Activated naive CD8-positive, alpha-beta T cell treated with anti-CD3 and anti-CD28 coated beads, Interleukin-2, amount 10 ng/mL, durations not matched to agents 7 days and 5 days (primary cell): ENCODE measurements around the gene MEOX1. TPM values are rescaled to one million over a fixed set of nuclear protein-coding genes. Genes with fewer than 3 reads are reported as not detected.

ENCODE experiments used
- ATAC-seq: fragments of 150-1000 bp; cut with Tn5 transposase; one replicate; pipeline ENCODE4 v1.10.0; 2021; ENCODE audit warnings: low read depth, moderate library complexity
- POLR2A ChIA-PET: fragments of 350-600 bp; sonication (Branson Sonifier 250); formaldehyde crosslinking; loops from one replicate; lab custom pipeline; 2021; ENCODE audit warnings: antibody characterized with exemption; lab: Charles Lee
- DNase-seq: peaks from one replicate; pipeline ENCODE4 v3.0.0; 2021
- H3K27ac Mint-ChIP-seq: one replicate; pipeline ENCODE4 v1.8.0; 2022; ENCODE audit warnings: mild to moderate bottlenecking, mixed read lengths
- H3K27me3 Mint-ChIP-seq: one replicate; pipeline ENCODE4 v1.8.0; 2022; ENCODE audit warnings: mild to moderate bottlenecking, moderate library complexity, mixed read lengths
- H3K36me3 Mint-ChIP-seq: one replicate; pipeline ENCODE4 v1.8.0; 2021; ENCODE audit warnings: mild to moderate bottlenecking, mixed read lengths
- H3K4me1 Mint-ChIP-seq: one replicate; pipeline ENCODE4 v1.8.0; 2021; ENCODE audit warnings: mixed read lengths
- H3K4me3 Mint-ChIP-seq: one replicate; pipeline ENCODE4 v1.8.0; 2022; ENCODE audit warnings: mild to moderate bottlenecking, moderate library complexity, mixed read lengths
- H3K9me3 Mint-ChIP-seq: one replicate; pipeline ENCODE4 v1.8.0; 2021; ENCODE audit warnings: mixed read lengths
- total RNA-seq, 2 experiments: library from RNA; stranded (reverse); gene quantifications; one replicate each; pipeline ENCODE4 v1.2.3, GENCODE V29; 2021

The MEOX1 gene
- total RNA-seq, 2 experiments from 2014 or later, result 5.2 TPM

GRCh38 chr17:43662413-43663141 lies 855 bp upstream of the MEOX1 start:
- H3K4me3 Mint-ChIP-seq, result peak overlapping the region; percentile 59
- peaks cover 16% of the 10 kb centered on the region for H3K4me1 Mint-ChIP-seq
- POLR2A ChIA-PET, result no interaction called here
- H3K36me3 Mint-ChIP-seq, result no peaks in the 10 kb centered on the region
- peaks cover 10% of the 10 kb centered on the region for H3K27me3 Mint-ChIP-seq
- DNase-seq (no peak), ATAC-seq (peak; percentile 51)
- H3K9me3 Mint-ChIP-seq, result no peaks in the 10 kb centered on the region
- H3K27ac Mint-ChIP-seq, result peak overlapping the region; percentile 81

- ATAC-seq (no peak), DNase-seq (no peak)
- Mint-ChIP-seq H3K27me3 (peaks cover 10% of the 10 kb centered on the region), H3K9me3 (no peaks in the 10 kb centered on the region), H3K4me3 (peak overlapping the region; percentile 57), H3K4me1 (peaks cover 21% of the 10 kb centered on the region), H3K27ac (peak overlapping the region; percentile 61), H3K36me3 (no peaks in the 10 kb centered on the region)
- POLR2A ChIA-PET, result interaction anchor here (1.0 kb wide), 1 partner anchor 12 kb away, joined by 9 read pairs; no protein-coding TSS in a partner anchor
Observed at GRCh38 chr17:43660816-43661493, 767 bp downstream of the MEOX1 start.

GRCh38 chr17:43659823-43660617 lies 1.7 kb downstream of the MEOX1 start:
- POLR2A ChIA-PET, result interaction anchor here (0.6 to 1.4 kb wide), 2 partner anchors 16 to 254 kb away, joined by 3 to 7 read pairs; no protein-coding TSS in a partner anchor
- Mint-ChIP-seq H3K27ac (no peak overlapping the region), H3K4me3 (peak overlapping the region; percentile 57), H3K4me1 (peaks cover 24% of the 10 kb centered on the region), H3K9me3 (no peaks in the 10 kb centered on the region), H3K36me3 (no peaks in the 10 kb centered on the region), H3K27me3 (peaks cover 10% of the 10 kb centered on the region)
- no peak for DNase-seq
- ATAC-seq, result no peak

DNA sequence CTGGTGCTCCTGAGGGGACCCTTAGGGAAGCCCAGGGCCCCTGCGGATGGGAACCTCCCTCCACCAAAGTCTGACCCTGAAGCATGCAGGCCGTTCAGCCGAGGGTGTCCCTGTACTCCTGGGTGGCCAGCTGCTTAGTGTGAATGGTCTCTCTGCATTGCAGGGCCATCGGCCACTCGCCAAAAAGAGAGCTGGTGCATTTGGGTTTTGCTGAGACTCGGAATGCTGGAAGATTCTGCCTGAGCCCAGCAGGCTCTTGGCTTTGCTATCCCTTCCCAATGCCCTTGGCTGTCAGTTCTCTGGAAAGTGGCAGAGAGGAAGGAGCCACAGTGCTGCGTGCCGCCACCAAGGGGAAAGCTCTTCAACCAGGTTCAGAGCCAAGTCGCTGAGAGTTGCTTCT lies 2.8 kb downstream of the MEOX1 start:
- Mint-ChIP-seq H3K9me3 (no peaks in the 10 kb centered on the region), H3K36me3 (no peaks in the 10 kb centered on the region), H3K27me3 (peaks cover 8% of the 10 kb centered on the region), H3K4me1 (peaks cover 22% of the 10 kb centered on the region), H3K4me3 (no peak overlapping the region), H3K27ac (no peak overlapping the region)
- POLR2A ChIA-PET, result interaction anchor here (1.4 kb wide), 1 partner anchor 15 kb away, joined by 3 read pairs; no protein-coding TSS in a partner anchor
- DNase-seq (no peak), ATAC-seq (no peak)

DNA sequence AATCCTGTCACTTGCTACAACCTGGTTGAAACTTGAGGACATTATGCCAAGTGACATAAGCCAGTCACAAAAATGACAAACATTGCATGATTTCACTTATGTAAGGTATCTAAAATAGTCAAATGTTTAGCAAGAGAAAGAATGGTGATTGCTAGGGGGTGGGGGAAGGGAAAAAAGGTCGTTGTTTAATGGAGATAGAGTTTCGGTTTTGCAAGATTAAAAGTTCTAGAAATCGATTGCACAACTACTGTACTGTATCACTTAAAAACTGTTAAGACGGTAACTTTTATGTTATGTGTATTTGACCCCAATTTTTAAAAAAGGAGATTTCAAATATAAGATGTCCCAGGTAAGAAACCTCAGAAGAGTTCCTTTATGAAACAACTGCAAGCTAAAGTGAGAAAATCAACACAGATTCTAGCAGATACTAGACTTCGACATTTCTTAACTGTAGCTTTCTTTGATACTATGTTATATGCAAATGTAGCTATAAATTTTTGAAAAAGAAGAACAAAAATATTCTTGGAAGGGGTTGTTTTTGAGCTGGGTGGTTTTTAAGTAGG lies 5.9 kb downstream of the MEOX1 start:
- DNase-seq (no peak), ATAC-seq (no peak)
- Mint-ChIP-seq H3K36me3 (no peaks in the 10 kb centered on the region), H3K27me3 (peaks cover 7% of the 10 kb centered on the region), H3K4me3 (peak overlapping the region; percentile 2), H3K4me1 (peaks cover 13% of the 10 kb centered on the region), H3K27ac (peak overlapping the region; percentile 44), H3K9me3 (no peaks in the 10 kb centered on the region)
- POLR2A ChIA-PET, result no interaction called here

DNA sequence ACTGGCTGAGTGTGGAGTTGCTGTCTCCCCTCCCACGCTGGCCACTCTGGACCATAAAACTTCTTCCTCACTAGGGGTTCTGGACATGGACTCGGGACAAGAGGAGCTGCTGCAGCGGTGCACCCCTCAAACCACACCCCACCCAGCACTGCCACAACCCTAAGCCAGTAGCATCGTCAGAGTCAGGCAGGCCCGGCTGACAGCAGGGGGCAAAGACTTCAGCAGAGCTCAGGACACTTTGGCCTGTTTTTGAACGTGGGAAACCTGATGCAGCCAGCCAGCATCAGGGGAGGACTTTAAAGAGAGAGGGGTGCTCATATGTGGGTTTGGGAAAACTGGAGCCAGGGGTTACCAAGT lies 9.6 kb downstream of the MEOX1 start:
- POLR2A ChIA-PET, result no interaction called here
- Mint-ChIP-seq H3K4me3 (no peak overlapping the region), H3K27me3 (peaks cover 11% of the 10 kb centered on the region), H3K27ac (no peak overlapping the region), H3K4me1 (peaks cover 13% of the 10 kb centered on the region), H3K36me3 (no peaks in the 10 kb centered on the region), H3K9me3 (no peaks in the 10 kb centered on the region)
- DNase-seq (no peak), ATAC-seq (no peak)

DNA sequence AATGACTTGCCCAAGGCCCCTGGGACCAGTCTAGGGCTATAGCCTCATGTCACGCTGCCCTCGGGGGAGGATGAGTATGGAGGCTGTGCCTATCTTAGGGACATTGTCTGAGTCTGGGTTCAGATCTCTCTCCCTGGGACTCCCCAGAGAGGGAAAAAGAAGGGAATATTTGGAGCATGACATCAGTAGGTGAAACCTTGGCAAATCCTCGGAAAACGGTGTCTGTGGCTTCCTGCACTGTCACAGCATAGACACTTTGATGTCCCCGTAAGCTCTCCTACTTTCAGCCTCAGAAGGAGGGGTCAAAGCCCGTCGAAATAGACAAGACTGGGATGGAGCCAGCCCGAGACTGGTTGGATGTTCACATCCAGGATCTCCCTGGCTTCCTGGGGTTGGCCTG lies 11.3 kb downstream of the MEOX1 start:
- no peak for ATAC-seq
- Mint-ChIP-seq H3K4me1 (peaks cover 4% of the 10 kb centered on the region), H3K9me3 (no peaks in the 10 kb centered on the region), H3K27ac (no peak overlapping the region), H3K4me3 (no peak overlapping the region), H3K36me3 (no peaks in the 10 kb centered on the region), H3K27me3 (peaks cover 21% of the 10 kb centered on the region)
- POLR2A ChIA-PET, result no interaction called here
- no peak for DNase-seq

GRCh38 chr17:43648916-43649315 lies 12.8 kb downstream of the MEOX1 start:
- Mint-ChIP-seq H3K27ac (no peak overlapping the region), H3K4me1 (peaks cover 4% of the 10 kb centered on the region), H3K36me3 (no peaks in the 10 kb centered on the region), H3K4me3 (no peak overlapping the region), H3K27me3 (peaks cover 29% of the 10 kb centered on the region), H3K9me3 (no peaks in the 10 kb centered on the region)
- POLR2A ChIA-PET, result interaction anchor here (0.8 kb wide), 1 partner anchor 12 kb away, joined by 9 read pairs; the partner anchor contains the start of gene MEOX1
- ATAC-seq, result no peak
- DNase-seq, result no peak

DNA sequence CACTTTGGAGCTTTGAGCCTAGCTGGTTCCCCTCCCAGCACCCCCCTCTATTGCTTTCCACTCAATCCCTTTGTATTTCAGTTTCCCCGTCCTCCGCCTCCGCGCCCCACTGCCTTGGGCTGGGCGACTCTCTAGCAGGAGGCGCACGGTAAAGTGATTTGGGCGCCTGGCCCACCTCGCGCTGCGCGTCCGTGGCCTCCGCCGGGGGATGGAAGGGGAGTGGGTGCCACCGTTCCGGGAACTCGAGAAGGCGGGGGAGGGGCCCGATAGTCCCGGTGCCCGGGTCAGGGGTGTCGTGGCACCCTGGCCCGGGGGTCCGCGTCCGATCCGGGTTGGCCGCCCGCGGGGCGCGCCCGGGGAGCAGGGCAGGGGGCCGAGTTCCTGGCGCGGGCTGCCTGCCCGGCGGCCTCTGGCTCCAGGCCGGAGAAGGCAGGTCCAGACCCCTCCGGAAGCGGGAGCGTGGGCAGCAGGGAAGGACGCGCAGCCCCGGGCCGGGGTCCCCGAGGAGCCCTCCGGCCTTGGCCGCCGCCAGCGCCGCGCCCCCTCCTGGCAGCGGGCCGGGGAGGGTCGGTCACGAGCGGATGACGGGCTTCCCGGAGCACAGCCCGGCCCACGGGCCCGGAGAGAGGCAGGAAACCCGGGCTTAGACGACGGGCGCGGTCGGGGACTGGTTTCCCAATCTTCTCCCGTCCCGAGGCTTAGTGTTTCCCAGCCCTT lies 15.8 kb downstream of the MEOX1 start:
- ATAC-seq (peak; percentile 44), DNase-seq (no peak)
- peaks cover 27% of the 10 kb centered on the region for H3K27me3 Mint-ChIP-seq
- no peak overlapping the region for H3K27ac Mint-ChIP-seq
- POLR2A ChIA-PET, result no interaction called here
- H3K4me1 Mint-ChIP-seq, result peaks cover 7% of the 10 kb centered on the region
- H3K4me3 Mint-ChIP-seq, result no peak overlapping the region
- H3K36me3 Mint-ChIP-seq, result no peaks in the 10 kb centered on the region
- H3K9me3 Mint-ChIP-seq, result no peaks in the 10 kb centered on the region

GRCh38 chr17:43645450-43645764 lies 16.3 kb downstream of the MEOX1 start:
- no peak for DNase-seq
- H3K36me3 Mint-ChIP-seq, result no peaks in the 10 kb centered on the region
- no peak for ATAC-seq
- no peak overlapping the region for H3K4me3 Mint-ChIP-seq
- H3K9me3 Mint-ChIP-seq, result no peaks in the 10 kb centered on the region
- no peak overlapping the region for H3K27ac Mint-ChIP-seq
- peaks cover 11% of the 10 kb centered on the region for H3K4me1 Mint-ChIP-seq
- H3K27me3 Mint-ChIP-seq, result peaks cover 28% of the 10 kb centered on the region
- POLR2A ChIA-PET, result no interaction called here

- H3K4me1 Mint-ChIP-seq, result peaks cover 11% of the 10 kb centered on the region
- POLR2A ChIA-PET, result interaction anchor here (1.1 kb wide), 1 partner anchor 15 kb away, joined by 3 read pairs; no protein-coding TSS in a partner anchor
- no peak overlapping the region for H3K27ac Mint-ChIP-seq
- H3K9me3 Mint-ChIP-seq, result no peaks in the 10 kb centered on the region
- H3K4me3 Mint-ChIP-seq, result no peak overlapping the region
- no peak for ATAC-seq
- H3K27me3 Mint-ChIP-seq, result peaks cover 31% of the 10 kb centered on the region
- no peaks in the 10 kb centered on the region for H3K36me3 Mint-ChIP-seq
- no peak for DNase-seq
Observed at GRCh38 chr17:43644081-43644480, 17.6 kb downstream of the MEOX1 start.

DNA sequence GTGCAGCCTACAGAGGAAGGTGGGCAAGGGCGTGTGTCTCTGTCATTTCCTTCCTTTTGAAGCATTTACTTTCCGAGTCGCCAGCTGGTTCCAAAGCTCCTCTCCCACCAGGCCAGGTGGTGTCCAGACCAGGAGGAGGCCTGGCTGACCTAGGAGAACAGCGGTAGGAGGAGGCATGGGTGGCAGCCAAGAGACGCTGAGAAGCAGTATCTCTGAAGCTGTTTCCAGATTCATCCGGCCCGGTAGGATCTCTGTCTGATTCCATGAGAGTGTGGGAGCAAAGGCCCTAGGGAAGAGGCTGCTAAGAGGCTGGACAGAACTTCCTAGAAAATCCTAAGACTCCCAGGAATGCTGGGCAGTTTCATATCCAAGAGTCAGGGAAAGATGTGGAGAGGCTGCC lies 20.3 kb downstream of the MEOX1 start:
- DNase-seq (no peak), ATAC-seq (no peak)
- Mint-ChIP-seq H3K4me1 (peaks cover 9% of the 10 kb centered on the region), H3K36me3 (no peaks in the 10 kb centered on the region), H3K27ac (peak overlapping the region; percentile 42), H3K27me3 (peaks cover 24% of the 10 kb centered on the region), H3K9me3 (no peaks in the 10 kb centered on the region), H3K4me3 (no peak overlapping the region)
- POLR2A ChIA-PET, result no interaction called here
